HepG2 (cell line): ENCODE results near the gene PAX4. TPM values are rescaled to one million over a fixed set of nuclear protein-coding genes. Genes with fewer than 3 reads are reported as not detected.

Experiments used
- AHR ChIP-seq: IDR thresholded peaks from 2 replicates; pipeline ENCODE4 v1.6.1; 2018; ENCODE audit warnings: missing genetic modification reagents, missing compliant biosample characterization
- BORCS8-MEF2B ChIP-seq: sonication (generic); formaldehyde crosslinking; IDR thresholded peaks from 2 replicates; pipeline ENCODE4 v1.8.0; 2022; ENCODE audit warnings: mild to moderate bottlenecking, missing genetic modification reagents
- HMG20B ChIP-seq: conservative IDR thresholded peaks from 2 replicates; pipeline ENCODE4 v1.6.1; 2016; ENCODE audit warnings: missing genetic modification reagents, missing compliant biosample characterization
- KDM1A ChIP-seq: IDR thresholded peaks from 2 replicates; pipeline ENCODE4 v1.6.1; 2016; ENCODE audit warnings: missing compliant biosample characterization
- NR2F2 ChIP-seq: IDR thresholded peaks from 2 replicates; pipeline ENCODE4 v1.6.1; 2012; ENCODE audit warnings: low read depth, inconsistent platforms, borderline replicate concordance
- POLR2AphosphoS2 ChIP-seq: IDR thresholded peaks from 2 replicates; pipeline ENCODE4 v1.6.1; 2011; ENCODE audit warnings: low read depth, low read length, improper control_type of control experiment
- SNRNP70 ChIP-seq: fragments of 200-400 bp; formaldehyde crosslinking; IDR thresholded peaks from 2 replicates; pipeline ENCODE4 v1.6.1; 2017; ENCODE audit warnings: mild to moderate bottlenecking, low read depth, low read length, moderate library complexity
- ZNF335 ChIP-seq: sonication (generic); formaldehyde crosslinking; IDR thresholded peaks from 2 replicates; pipeline ENCODE4 v1.4.0; 2020; ENCODE audit warnings: missing genetic modification reagents
- ZNF354B ChIP-seq: sonication (generic); formaldehyde crosslinking; IDR thresholded peaks from 2 replicates; pipeline ENCODE4 v1.8.0; 2022; ENCODE audit warnings: mild to moderate bottlenecking, missing genetic modification reagents
- ZNF431 ChIP-seq: sonication (generic); formaldehyde crosslinking; IDR thresholded peaks from 2 replicates; pipeline ENCODE4 v1.9.0; 2022; ENCODE audit warnings: missing genetic modification reagents, low read depth, mild to moderate bottlenecking, borderline replicate concordance
- ZNF484 ChIP-seq: sonication (generic); formaldehyde crosslinking; IDR thresholded peaks from 2 replicates; pipeline ENCODE4 v1.5.1; 2020; ENCODE audit warnings: mild to moderate bottlenecking, low read depth, missing genetic modification reagents, borderline replicate concordance
- ZNF564 ChIP-seq: sonication (generic); formaldehyde crosslinking; IDR thresholded peaks from 2 replicates; pipeline ENCODE4 v1.8.1; 2023; ENCODE audit warnings: mild to moderate bottlenecking, missing genetic modification reagents
- ZNF747 ChIP-seq: sonication (generic); formaldehyde crosslinking; IDR thresholded peaks from 2 replicates; pipeline ENCODE4 v1.8.1; 2023; ENCODE audit warnings: missing genetic modification reagents, mild to moderate bottlenecking, borderline replicate concordance
- ZSCAN22 ChIP-seq: sonication (generic); formaldehyde crosslinking; IDR thresholded peaks from 2 replicates; pipeline ENCODE4 v1.4.0; 2020; ENCODE audit warnings: mild to moderate bottlenecking, missing genetic modification reagents
- polyA plus RNA-seq, 8 experiments: library from polyadenylated mRNA; depleted of rRNA in 3 of 8; stranded (reverse) in 7 of 8; unstranded in 1 of 8; fragments of >200 nt; fragmentation: Illumina TruSeq in 4 of 8; extraction: Trizol in 4 of 8; gene quantifications; 2 replicates each; pipeline versions ENCODE4 v1.2.1 to v1.2.3, GENCODE V29; 2011 to 2016; ENCODE audit warnings: low read depth in 4 of 8, missing spikeins in 1 of 8, mixed read lengths in 1 of 8; ENCODE audit not compliant: insufficient read depth in 1 of 8
- total RNA-seq, 5 experiments: library from RNA; depleted of rRNA; stranded (reverse); fragments of >200 nt; fragmentation: Illumina TruSeq; extraction: Trizol; gene quantifications; 2 replicates each; pipeline ENCODE4 v1.2.3, GENCODE V29; 2016; ENCODE audit warnings: low read depth in 1 of 5
- TF ChIP-seq, protein P1 (sequence below): sonication (generic); formaldehyde crosslinking; IDR thresholded peaks from 2 replicates; pipeline ENCODE4 v1.4.0; 2020; ENCODE audit warnings: mild to moderate bottlenecking, missing genetic modification reagents
- TF ChIP-seq, protein P2 (sequence below): sonication (generic); formaldehyde crosslinking; IDR thresholded peaks from 2 replicates; pipeline ENCODE4 v1.5.0; 2020; ENCODE audit warnings: mild to moderate bottlenecking, missing genetic modification reagents
- TF ChIP-seq, protein P3 (sequence below): sonication (generic); formaldehyde crosslinking; IDR thresholded peaks from 2 replicates; pipeline ENCODE4 v1.4.0; 2020; ENCODE audit warnings: low read depth, missing genetic modification reagents
- TF ChIP-seq, protein P4 (sequence below): sonication (generic); formaldehyde crosslinking; IDR thresholded peaks from 2 replicates; pipeline ENCODE4 v1.8.0; 2022; ENCODE audit warnings: missing genetic modification reagents, mild to moderate bottlenecking, moderate library complexity, borderline replicate concordance
- TF ChIP-seq, protein P5 (sequence below): sonication (generic); formaldehyde crosslinking; IDR thresholded peaks from 2 replicates; pipeline ENCODE4 v1.8.1; 2023; ENCODE audit warnings: mild to moderate bottlenecking, inconsistent platforms, moderate library complexity, missing genetic modification reagents, borderline replicate concordance

PAX4 gene
- total and polyA plus RNA-seq, 2 of the 13 experiments (the other 11 are each of a cell fraction or from before 2014, with no cell fraction given), result not detected

DNA sequence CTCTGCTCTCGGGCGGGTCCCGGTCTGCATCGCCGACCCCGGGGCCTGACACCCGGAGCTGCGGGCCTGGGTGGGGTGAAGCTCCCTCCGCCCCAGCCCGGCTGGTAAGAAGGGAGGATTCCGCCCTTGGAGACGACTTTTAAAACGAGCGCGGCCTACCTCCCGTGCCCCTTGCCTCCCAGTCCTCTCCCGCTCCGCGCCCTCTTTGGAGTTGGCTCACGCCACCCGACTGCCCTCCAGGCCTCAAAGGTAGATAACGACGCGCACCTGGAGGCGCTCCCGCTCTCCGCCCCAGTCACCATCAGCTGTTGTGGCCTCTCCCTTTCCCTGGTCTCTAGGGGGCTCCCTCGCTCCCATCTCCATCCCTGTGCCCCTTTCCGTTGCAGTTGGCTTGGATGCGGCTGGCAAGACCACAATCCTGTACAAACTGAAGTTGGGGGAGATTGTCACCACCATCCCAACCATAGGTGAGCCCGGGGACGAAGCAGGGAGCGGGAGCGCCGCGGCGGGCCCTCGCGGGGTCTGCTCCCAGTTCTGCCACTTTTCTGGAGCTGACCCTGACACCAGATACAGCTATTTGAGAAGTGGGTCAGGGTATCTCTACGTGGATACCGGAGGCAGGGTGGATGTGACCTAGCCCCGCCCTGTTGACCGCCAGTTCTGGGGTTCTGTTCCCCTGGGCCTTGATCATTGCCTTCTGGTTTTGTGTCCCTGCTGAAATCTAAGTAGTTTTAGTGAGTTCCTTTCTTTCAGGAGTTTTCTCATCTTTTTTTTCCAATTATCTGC is 29.1 kb downstream of the PAX4 start (continued):
- TF ChIP-seq KDM1A, result peak; percentile 61; the same call in 1 of the 2 replicates
- TF ChIP-seq, protein P1, sequence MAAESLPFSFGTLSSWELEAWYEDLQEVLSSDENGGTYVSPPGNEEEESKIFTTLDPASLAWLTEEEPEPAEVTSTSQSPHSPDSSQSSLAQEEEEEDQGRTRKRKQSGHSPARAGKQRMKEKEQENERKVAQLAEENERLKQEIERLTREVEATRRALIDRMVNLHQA (CRISPR knock-in tag), result no peak
- no peak for TF ChIP-seq ZNF354B
- TF ChIP-seq, protein P2, sequence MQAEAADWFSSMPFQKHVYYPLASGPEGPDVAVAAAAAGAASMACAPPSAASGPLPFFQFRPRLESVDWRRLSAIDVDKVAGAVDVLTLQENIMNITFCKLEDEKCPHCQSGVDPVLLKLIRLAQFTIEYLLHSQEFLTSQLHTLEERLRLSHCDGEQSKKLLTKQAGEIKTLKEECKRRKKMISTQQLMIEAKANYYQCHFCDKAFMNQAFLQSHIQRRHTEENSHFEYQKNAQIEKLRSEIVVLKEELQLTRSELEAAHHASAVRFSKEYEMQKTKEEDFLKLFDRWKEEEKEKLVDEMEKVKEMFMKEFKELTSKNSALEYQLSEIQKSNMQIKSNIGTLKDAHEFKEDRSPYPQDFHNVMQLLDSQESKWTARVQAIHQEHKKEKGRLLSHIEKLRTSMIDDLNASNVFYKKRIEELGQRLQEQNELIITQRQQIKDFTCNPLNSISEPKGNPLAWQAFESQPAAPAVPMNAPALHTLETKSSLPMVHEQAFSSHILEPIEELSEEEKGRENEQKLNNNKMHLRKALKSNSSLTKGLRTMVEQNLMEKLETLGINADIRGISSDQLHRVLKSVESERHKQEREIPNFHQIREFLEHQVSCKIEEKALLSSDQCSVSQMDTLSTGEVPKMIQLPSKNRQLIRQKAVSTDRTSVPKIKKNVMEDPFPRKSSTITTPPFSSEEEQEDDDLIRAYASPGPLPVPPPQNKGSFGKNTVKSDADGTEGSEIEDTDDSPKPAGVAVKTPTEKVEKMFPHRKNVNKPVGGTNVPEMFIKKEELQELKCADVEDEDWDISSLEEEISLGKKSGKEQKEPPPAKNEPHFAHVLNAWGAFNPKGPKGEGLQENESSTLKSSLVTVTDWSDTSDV (CRISPR knock-in tag), result no peak; the same call in 1 of the 2 replicates
- no peak for TF ChIP-seq POLR2AphosphoS2
- no peak for TF ChIP-seq HMG20B (CRISPR knock-in tag)
- TF ChIP-seq ZNF484 (CRISPR knock-in tag), result no peak
- TF ChIP-seq, protein P3, sequence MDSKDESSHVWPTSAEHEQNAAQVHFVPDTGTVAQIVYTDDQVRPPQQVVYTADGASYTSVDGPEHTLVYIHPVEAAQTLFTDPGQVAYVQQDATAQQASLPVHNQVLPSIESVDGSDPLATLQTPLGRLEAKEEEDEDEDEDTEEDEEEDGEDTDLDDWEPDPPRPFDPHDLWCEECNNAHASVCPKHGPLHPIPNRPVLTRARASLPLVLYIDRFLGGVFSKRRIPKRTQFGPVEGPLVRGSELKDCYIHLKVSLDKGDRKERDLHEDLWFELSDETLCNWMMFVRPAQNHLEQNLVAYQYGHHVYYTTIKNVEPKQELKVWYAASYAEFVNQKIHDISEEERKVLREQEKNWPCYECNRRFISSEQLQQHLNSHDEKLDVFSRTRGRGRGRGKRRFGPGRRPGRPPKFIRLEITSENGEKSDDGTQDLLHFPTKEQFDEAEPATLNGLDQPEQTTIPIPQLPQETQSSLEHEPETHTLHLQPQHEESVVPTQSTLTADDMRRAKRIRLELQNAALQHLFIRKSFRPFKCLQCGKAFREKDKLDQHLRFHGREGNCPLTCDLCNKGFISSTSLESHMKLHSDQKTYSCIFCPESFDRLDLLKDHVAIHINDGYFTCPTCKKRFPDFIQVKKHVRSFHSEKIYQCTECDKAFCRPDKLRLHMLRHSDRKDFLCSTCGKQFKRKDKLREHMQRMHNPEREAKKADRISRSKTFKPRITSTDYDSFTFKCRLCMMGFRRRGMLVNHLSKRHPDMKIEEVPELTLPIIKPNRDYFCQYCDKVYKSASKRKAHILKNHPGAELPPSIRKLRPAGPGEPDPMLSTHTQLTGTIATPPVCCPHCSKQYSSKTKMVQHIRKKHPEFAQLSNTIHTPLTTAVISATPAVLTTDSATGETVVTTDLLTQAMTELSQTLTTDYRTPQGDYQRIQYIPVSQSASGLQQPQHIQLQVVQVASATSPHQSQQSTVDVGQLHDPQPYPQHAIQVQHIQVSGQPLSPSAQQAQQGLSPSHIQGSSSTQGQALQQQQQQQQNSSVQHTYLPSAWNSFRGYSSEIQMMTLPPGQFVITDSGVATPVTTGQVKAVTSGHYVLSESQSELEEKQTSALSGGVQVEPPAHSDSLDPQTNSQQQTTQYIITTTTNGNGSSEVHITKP (CRISPR knock-in tag), result 0 out of 2 replicates have a peak, but pooled peaks have one; percentile 19
- no peak for TF ChIP-seq AHR
- 0 out of 2 replicates have a peak, but pooled peaks have one; percentile 20 for TF ChIP-seq ZNF564
- no peak for TF ChIP-seq ZNF747 (CRISPR knock-in tag)
- TF ChIP-seq, protein P4, sequence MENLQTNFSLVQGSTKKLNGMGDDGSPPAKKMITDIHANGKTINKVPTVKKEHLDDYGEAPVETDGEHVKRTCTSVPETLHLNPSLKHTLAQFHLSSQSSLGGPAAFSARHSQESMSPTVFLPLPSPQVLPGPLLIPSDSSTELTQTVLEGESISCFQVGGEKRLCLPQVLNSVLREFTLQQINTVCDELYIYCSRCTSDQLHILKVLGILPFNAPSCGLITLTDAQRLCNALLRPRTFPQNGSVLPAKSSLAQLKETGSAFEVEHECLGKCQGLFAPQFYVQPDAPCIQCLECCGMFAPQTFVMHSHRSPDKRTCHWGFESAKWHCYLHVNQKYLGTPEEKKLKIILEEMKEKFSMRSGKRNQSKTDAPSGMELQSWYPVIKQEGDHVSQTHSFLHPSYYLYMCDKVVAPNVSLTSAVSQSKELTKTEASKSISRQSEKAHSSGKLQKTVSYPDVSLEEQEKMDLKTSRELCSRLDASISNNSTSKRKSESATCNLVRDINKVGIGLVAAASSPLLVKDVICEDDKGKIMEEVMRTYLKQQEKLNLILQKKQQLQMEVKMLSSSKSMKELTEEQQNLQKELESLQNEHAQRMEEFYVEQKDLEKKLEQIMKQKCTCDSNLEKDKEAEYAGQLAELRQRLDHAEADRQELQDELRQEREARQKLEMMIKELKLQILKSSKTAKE (CRISPR knock-in tag), result no peak; the same call in 1 of the 2 replicates
- peak; percentile 5; the same call in 1 of the 2 replicates for TF ChIP-seq BORCS8-MEF2B (CRISPR knock-in tag)
- TF ChIP-seq, protein P5, sequence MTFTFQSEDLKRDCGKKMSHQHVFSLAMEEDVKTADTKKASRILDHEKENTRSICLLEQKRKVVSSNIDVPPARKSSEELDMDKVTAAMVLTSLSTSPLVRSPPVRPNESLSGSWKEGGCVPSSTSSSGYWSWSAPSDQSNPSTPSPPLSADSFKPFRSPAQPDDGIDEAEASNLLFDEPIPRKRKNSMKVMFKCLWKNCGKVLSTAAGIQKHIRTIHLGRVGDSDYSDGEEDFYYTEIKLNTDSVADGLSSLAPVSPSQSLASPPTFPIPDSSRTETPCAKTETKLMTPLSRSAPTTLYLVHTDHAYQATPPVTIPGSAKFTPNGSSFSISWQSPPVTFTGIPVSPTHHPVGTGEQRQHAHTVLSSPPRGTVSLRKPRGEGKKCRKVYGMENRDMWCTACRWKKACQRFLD (CRISPR knock-in tag), result no peak
- no peak for TF ChIP-seq NR2F2
- TF ChIP-seq ZSCAN22 (CRISPR knock-in tag), result no peak
- no peak for TF ChIP-seq ZNF335 (CRISPR knock-in tag)
- TF ChIP-seq ZNF431 (CRISPR knock-in tag), result no peak
- no peak for TF ChIP-seq SNRNP70
